HepG2 (cell line): ENCODE results near the gene SYTL5. TPM values are rescaled to one million over a fixed set of nuclear protein-coding genes. Genes with fewer than 3 reads are reported as not detected.
A peak's percentile ranks its signal among the peaks of the same experiment; 100 is the strongest.

ENCODE experiments used
- ATAC-seq: fragments of 200-7000 bp; cut with Tn5 transposase; 3 replicates; pipeline ENCODE4 v1.9.1; 2020; ENCODE audit warnings: mild to moderate bottlenecking, moderate library complexity
- BruUV-seq: library from RNA; stranded (reverse); fragments of 400-500 nt; replicated peaks from 2 replicates; lab custom pipeline; 2021; lab: Mats Ljungman, UMichigan
- CTCF ChIA-PET: fragments of 300-600 bp; formaldehyde crosslinking; extraction: SDS; loops from one replicate; lab custom pipeline; 2021; ENCODE audit warnings: low total read pairs, inconsistent platforms, low intra/inter-chr PET ratio; lab: Yijun Ruan, JAX
- POLR2A ChIA-PET: fragments of 350-600 bp; sonication (Branson Sonifier 250); formaldehyde crosslinking; loops from one replicate; lab custom pipeline; 2020; ENCODE audit warnings: antibody characterized with exemption, inconsistent platforms; lab: Yijun Ruan, JAX
- DNase-seq: peaks from one replicate; pipeline ENCODE4 v3.0.0-alpha.2; 2015; ENCODE audit warnings: low spot score
- FAIRE-seq: peaks from 3 replicates; lab custom pipeline; 2011; peaks lifted over from hg19 to GRCh38; lab: Jason Lieb, UNC
- H2AFZ ChIP-seq: one replicate; pipeline ENCODE4 v1.6.1; 2011; ENCODE audit warnings: low read length, inconsistent platforms
- H3K27ac ChIP-seq: fragments of 300-600 bp; 3 replicates; pipeline ENCODE4 v1.8.0; 2011; ENCODE audit warnings: mixed run types, mild to moderate bottlenecking, mixed read lengths, low read length, inconsistent platforms; ENCODE audit not compliant: insufficient read depth; ENCODE audit errors: extremely low read length
- H3K27me3 ChIP-seq, 2 experiments: fragments of 200-600 bp in 1 of 2; 2 replicates in 1 of 2; 3 replicates in 1 of 2; pipeline versions ENCODE4 v1.6.0 to v1.8.0; 2011; ENCODE audit warnings: low read length in 2 of 2, mild to moderate bottlenecking in 2 of 2, moderate library complexity in 2 of 2, inconsistent platforms in 1 of 2; ENCODE audit not compliant: insufficient read depth in 2 of 2, control insufficient read depth in 1 of 2
- H3K36me3 ChIP-seq, 2 experiments: fragments of 200-600 bp in 1 of 2; replicated peaks in 1 of 2; 2 replicates in 1 of 2; 3 replicates in 1 of 2; pipeline versions ENCODE4 v1.5.1 to v1.8.0; 2011; ENCODE audit warnings: low read length in 2 of 2, inconsistent platforms in 1 of 2; ENCODE audit not compliant: insufficient read depth in 2 of 2, control insufficient read depth in 1 of 2
- H3K4me1 ChIP-seq: 2 replicates; pipeline ENCODE4 v1.5.1; 2012; ENCODE audit warnings: low read length, inconsistent platforms; ENCODE audit not compliant: insufficient read depth
- H3K4me2 ChIP-seq: 2 replicates; pipeline ENCODE4 v1.6.0; 2011; ENCODE audit warnings: low read depth, low read length, inconsistent platforms
- H3K4me3 ChIP-seq, 3 experiments: fragments of 200-600 bp in 1 of 3; sonication (generic), shearing (Covaris generic) in 1 of 3; replicated peaks in 1 of 3; 2 replicates each; pipeline ENCODE4 v1.5.1; 2011 to 2016; ENCODE audit warnings: low read length in 3 of 3, inconsistent platforms in 2 of 3, low read depth in 2 of 3, mild to moderate bottlenecking in 2 of 3, control low read depth in 1 of 3, mixed read lengths in 1 of 3; ENCODE audit not compliant: insufficient read depth in 1 of 3
- H3K79me2 ChIP-seq: one replicate; pipeline ENCODE4 v1.6.1; 2011; ENCODE audit warnings: low read length, inconsistent platforms; ENCODE audit not compliant: insufficient read depth
- H3K9ac ChIP-seq: 2 replicates; pipeline ENCODE4 v1.6.0; 2011; ENCODE audit warnings: mild to moderate bottlenecking, low read depth, low read length, inconsistent platforms; ENCODE audit not compliant: insufficient read depth
- H3K9me3 ChIP-seq: 2 replicates; pipeline ENCODE4 v1.5.1; 2012; ENCODE audit warnings: mild to moderate bottlenecking, low read length
- H4K20me1 ChIP-seq: 2 replicates; pipeline ENCODE4 v1.6.0; 2011; ENCODE audit warnings: inconsistent platforms, mild to moderate bottlenecking, low read length, moderate library complexity; ENCODE audit not compliant: insufficient read depth
- ARNT2 ChIP-seq: sonication (generic); formaldehyde crosslinking; IDR thresholded peaks from 2 replicates; pipeline ENCODE4 v1.8.0; 2022; ENCODE audit warnings: mild to moderate bottlenecking, low read depth, missing genetic modification reagents, moderate library complexity
- HMG20A ChIP-seq: IDR thresholded peaks from 2 replicates; pipeline ENCODE4 v1.6.1; 2016; ENCODE audit warnings: borderline replicate concordance
- HNF4A ChIP-seq: sonication (generic); formaldehyde crosslinking; IDR thresholded peaks from 2 replicates; pipeline ENCODE4 v1.4.0; 2020; ENCODE audit warnings: missing genetic modification reagents
- KDM6A ChIP-seq: IDR thresholded peaks from 2 replicates; pipeline ENCODE4 v1.6.1; 2016; ENCODE audit warnings: low read depth
- PPARG ChIP-seq: conservative IDR thresholded peaks from 2 replicates; pipeline ENCODE4 v1.6.1; 2016; ENCODE audit warnings: missing biosample characterization, missing genetic modification reagents
- ZNF124 ChIP-seq: sonication (generic); formaldehyde crosslinking; IDR thresholded peaks from 2 replicates; pipeline ENCODE4 v1.4.0; 2020; ENCODE audit warnings: missing genetic modification reagents
- ZNF256 ChIP-seq: sonication (generic); formaldehyde crosslinking; conservative IDR thresholded peaks from 2 replicates; pipeline ENCODE4 v1.4.0; 2020; ENCODE audit warnings: missing genetic modification reagents
- WGBS: methylation state at CpG from one replicate; pipeline ENCODE4 v1.1.6; 2017; ENCODE audit warnings: low lambda C conversion rate; 5-methylcytosine and 5-hydroxymethylcytosine counted together
- in situ Hi-C: cut with HindIII; loops from 2 replicates; pipeline ENCODE4 v1.10.0; 2017; ENCODE audit warnings: low pct_unique_long_range_greater_than_20kb; ENCODE audit not compliant: extremely low pct_ligation_motif_present
- intact Hi-C: fragments of 100-400 bp; cut with micrococcal nuclease; formaldehyde crosslinking; loops from one replicate; pipeline ENCODE4 v1.10.0; 2022; ENCODE audit not compliant: unreplicated experiment
- polyA plus RNA-seq, 8 experiments: library from polyadenylated mRNA; depleted of rRNA in 3 of 8; stranded (reverse) in 7 of 8; unstranded in 1 of 8; fragments of >200 nt; fragmentation: Illumina TruSeq in 4 of 8; extraction: Trizol in 4 of 8; gene quantifications; 2 replicates each; pipeline versions ENCODE4 v1.2.1 to v1.2.3, GENCODE V29; 2011 to 2016; ENCODE audit warnings: low read depth in 4 of 8, missing spikeins in 1 of 8, mixed read lengths in 1 of 8; ENCODE audit not compliant: insufficient read depth in 1 of 8
- total RNA-seq, 5 experiments: library from RNA; depleted of rRNA; stranded (reverse); fragments of >200 nt; fragmentation: Illumina TruSeq; extraction: Trizol; gene quantifications; 2 replicates each; pipeline ENCODE4 v1.2.3, GENCODE V29; 2016; ENCODE audit warnings: low read depth in 1 of 5
- TF ChIP-seq, protein P1 (sequence below): sonication (generic); formaldehyde crosslinking; IDR thresholded peaks from 2 replicates; pipeline ENCODE4 v1.4.0; 2020; ENCODE audit warnings: low read depth, mild to moderate bottlenecking, missing genetic modification reagents
- TF ChIP-seq, protein P2 (sequence below): sonication (generic); formaldehyde crosslinking; IDR thresholded peaks from 2 replicates; pipeline ENCODE4 v1.8.1; 2023; ENCODE audit warnings: mild to moderate bottlenecking, moderate library complexity, missing genetic modification reagents
- TF ChIP-seq, protein P3 (sequence below): IDR thresholded peaks from 2 replicates; pipeline ENCODE4 v1.6.1; 2016; ENCODE audit warnings: low read depth, control low read depth
- TF ChIP-seq, protein P4 (sequence below): sonication (generic); formaldehyde crosslinking; IDR thresholded peaks from 2 replicates; pipeline ENCODE4 v1.8.0; 2022; ENCODE audit warnings: missing genetic modification reagents, mild to moderate bottlenecking, moderate library complexity, borderline replicate concordance
- TF ChIP-seq, protein P5 (sequence below): sonication (generic); formaldehyde crosslinking; IDR thresholded peaks from 2 replicates; pipeline ENCODE4 v1.5.0; 2020; ENCODE audit warnings: mild to moderate bottlenecking, missing genetic modification reagents

SYTL5 gene
- total and polyA plus RNA-seq, 2 of the 13 experiments (the other 11 are each of a cell fraction or from before 2014, with no cell fraction given) = not detected

DNA sequence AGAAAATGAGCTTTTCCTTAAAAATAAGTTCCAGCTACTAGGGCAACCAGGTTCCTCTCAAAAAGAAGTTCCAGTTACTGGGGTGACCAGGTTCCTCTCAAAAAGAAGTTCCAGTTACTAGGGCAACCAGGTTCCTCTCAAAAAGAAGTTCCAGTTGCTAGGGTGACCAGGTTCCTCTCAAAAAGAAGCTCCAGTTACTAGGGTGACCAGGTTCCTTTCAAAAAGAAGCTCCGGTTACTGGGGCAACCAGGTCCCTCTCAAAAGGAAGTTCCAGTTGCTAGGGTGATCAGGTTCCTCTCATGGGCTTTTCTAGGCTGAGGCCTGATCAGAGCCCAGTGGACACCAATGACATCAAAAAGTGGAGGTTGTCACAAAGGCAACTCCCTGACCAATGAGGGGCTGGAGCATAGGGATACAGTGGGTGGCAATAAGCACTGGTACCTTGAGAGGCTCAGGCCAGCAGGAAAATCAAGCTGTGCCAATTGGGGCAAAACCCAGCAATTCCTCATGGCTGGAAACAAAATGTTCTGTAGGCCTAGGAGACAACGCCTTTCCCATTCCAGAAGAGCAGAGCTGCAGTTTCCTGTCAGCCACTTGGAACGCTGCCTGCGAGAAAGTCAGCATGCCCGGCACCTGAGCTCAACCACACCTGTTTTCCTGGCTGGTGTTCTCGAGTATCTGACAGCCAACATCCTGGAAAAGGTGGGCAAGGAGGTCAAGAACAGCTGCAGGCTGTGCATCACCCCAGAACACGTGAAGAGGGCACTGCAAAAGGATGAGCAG lies 12.3 kb upstream of the SYTL5 start:
- Histone ChIP-seq H3K9ac (no peak overlapping the region), H3K4me3 (no peak overlapping the region), H2AFZ (no peak overlapping the region), H3K4me1 (peaks cover 8% of the 10 kb centered on the region; the same call in 1 of the 2 replicates), H3K9me3 (no peaks in the 10 kb centered on the region), H4K20me1 (no peaks in the 10 kb centered on the region), H3K36me3 (no peaks in the 10 kb centered on the region), H3K79me2 (no peaks in the 10 kb centered on the region), H3K27me3 (no peaks in the 10 kb centered on the region), H3K4me2 (no peak overlapping the region), H3K27ac (no peak overlapping the region)
- FAIRE-seq (no peak), ATAC-seq (no peak), DNase-seq (peak; percentile 19)
- in situ Hi-C loops (no loop called here), intact Hi-C loops (no loop called here)
- ChIA-PET CTCF (no interaction called here), POLR2A (no interaction called here)
- 55% methylated on average over 2 of the region's 7 CpGs for WGBS
- no TSS peak for BruUV-seq
- TF ChIP-seq ZNF256 (CRISPR knock-in tag) (no peak), ZNF124 (CRISPR knock-in tag) (no peak), KDM6A (no peak), PPARG (CRISPR knock-in tag) (no peak), ARNT2 (CRISPR knock-in tag) (no peak), HMG20A (CRISPR knock-in tag) (no peak), HNF4A (CRISPR knock-in tag) (no peak)
- TF ChIP-seq, protein P1, sequence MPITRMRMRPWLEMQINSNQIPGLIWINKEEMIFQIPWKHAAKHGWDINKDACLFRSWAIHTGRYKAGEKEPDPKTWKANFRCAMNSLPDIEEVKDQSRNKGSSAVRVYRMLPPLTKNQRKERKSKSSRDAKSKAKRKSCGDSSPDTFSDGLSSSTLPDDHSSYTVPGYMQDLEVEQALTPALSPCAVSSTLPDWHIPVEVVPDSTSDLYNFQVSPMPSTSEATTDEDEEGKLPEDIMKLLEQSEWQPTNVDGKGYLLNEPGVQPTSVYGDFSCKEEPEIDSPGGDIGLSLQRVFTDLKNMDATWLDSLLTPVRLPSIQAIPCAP (CRISPR knock-in tag) = no peak
- TF ChIP-seq, protein P2, sequence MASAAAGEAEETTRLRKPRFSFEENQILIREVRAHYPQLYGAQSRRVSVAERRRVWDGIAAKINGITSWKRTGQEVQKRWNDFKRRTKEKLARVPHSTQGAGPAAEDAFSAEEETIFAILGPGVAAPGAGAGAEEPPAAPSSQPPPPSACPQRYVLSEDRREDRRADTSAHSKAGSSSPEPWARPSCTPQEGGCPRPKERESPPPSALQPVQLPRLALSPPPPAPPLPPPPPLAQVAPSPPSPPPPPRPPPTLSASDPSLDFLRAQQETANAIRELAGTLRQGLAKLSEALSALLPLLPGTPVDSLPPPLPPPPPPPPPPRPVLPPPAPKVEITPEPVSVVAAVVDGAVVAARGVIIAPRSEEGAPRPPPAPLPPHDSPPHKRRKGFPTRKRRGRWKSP (CRISPR knock-in tag) = no peak
- TF ChIP-seq, protein P3, sequence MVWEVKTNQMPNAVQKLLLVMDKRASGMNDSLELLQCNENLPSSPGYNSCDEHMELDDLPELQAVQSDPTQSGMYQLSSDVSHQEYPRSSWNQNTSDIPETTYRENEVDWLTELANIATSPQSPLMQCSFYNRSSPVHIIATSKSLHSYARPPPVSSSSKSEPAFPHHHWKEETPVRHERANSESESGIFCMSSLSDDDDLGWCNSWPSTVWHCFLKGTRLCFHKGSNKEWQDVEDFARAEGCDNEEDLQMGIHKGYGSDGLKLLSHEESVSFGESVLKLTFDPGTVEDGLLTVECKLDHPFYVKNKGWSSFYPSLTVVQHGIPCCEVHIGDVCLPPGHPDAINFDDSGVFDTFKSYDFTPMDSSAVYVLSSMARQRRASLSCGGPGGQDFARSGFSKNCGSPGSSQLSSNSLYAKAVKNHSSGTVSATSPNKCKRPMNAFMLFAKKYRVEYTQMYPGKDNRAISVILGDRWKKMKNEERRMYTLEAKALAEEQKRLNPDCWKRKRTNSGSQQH (CRISPR knock-in tag) = no peak
- TF ChIP-seq, protein P4, sequence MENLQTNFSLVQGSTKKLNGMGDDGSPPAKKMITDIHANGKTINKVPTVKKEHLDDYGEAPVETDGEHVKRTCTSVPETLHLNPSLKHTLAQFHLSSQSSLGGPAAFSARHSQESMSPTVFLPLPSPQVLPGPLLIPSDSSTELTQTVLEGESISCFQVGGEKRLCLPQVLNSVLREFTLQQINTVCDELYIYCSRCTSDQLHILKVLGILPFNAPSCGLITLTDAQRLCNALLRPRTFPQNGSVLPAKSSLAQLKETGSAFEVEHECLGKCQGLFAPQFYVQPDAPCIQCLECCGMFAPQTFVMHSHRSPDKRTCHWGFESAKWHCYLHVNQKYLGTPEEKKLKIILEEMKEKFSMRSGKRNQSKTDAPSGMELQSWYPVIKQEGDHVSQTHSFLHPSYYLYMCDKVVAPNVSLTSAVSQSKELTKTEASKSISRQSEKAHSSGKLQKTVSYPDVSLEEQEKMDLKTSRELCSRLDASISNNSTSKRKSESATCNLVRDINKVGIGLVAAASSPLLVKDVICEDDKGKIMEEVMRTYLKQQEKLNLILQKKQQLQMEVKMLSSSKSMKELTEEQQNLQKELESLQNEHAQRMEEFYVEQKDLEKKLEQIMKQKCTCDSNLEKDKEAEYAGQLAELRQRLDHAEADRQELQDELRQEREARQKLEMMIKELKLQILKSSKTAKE (CRISPR knock-in tag) = no peak
- TF ChIP-seq, protein P5, sequence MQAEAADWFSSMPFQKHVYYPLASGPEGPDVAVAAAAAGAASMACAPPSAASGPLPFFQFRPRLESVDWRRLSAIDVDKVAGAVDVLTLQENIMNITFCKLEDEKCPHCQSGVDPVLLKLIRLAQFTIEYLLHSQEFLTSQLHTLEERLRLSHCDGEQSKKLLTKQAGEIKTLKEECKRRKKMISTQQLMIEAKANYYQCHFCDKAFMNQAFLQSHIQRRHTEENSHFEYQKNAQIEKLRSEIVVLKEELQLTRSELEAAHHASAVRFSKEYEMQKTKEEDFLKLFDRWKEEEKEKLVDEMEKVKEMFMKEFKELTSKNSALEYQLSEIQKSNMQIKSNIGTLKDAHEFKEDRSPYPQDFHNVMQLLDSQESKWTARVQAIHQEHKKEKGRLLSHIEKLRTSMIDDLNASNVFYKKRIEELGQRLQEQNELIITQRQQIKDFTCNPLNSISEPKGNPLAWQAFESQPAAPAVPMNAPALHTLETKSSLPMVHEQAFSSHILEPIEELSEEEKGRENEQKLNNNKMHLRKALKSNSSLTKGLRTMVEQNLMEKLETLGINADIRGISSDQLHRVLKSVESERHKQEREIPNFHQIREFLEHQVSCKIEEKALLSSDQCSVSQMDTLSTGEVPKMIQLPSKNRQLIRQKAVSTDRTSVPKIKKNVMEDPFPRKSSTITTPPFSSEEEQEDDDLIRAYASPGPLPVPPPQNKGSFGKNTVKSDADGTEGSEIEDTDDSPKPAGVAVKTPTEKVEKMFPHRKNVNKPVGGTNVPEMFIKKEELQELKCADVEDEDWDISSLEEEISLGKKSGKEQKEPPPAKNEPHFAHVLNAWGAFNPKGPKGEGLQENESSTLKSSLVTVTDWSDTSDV (CRISPR knock-in tag) = no peak
